Measurements from ENCODE around the gene TMTC1. TPM values are rescaled to one million over a fixed set of nuclear protein-coding genes. Genes with fewer than 3 reads are reported as not detected.

Gene TMTC1
- total RNA-seq, 2 experiments from 2014 or later: not detected

DNA sequence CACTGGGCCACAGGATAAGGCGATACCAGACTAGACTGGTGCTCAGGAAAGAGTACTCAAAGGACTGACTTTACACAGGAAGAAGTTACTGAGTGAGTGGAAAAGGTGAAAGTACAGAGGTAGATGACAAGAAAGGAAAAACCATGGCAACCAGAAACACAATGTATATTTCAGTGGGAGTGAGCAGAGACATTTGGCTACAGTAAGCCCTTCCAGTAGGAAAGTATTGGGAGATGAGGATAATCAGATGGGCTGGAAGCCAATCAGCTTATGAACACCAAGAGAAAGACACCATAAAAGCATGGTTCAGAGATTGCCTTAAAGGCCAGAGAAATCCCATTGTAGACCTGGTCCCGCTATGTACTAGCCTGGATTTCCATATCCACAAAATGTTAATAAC is 51.6 kb downstream of the TMTC1 start:
- H3K9me3 Mint-ChIP-seq: no peaks in the 10 kb centered on the region
- TF ChIP-seq, protein P1, sequence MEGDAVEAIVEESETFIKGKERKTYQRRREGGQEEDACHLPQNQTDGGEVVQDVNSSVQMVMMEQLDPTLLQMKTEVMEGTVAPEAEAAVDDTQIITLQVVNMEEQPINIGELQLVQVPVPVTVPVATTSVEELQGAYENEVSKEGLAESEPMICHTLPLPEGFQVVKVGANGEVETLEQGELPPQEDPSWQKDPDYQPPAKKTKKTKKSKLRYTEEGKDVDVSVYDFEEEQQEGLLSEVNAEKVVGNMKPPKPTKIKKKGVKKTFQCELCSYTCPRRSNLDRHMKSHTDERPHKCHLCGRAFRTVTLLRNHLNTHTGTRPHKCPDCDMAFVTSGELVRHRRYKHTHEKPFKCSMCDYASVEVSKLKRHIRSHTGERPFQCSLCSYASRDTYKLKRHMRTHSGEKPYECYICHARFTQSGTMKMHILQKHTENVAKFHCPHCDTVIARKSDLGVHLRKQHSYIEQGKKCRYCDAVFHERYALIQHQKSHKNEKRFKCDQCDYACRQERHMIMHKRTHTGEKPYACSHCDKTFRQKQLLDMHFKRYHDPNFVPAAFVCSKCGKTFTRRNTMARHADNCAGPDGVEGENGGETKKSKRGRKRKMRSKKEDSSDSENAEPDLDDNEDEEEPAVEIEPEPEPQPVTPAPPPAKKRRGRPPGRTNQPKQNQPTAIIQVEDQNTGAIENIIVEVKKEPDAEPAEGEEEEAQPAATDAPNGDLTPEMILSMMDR (IDR thresholded peaks at IDR 0.05): no peak
- ATAC-seq: no peak
- CTCF ChIA-PET: no interaction called here
- no peaks in the 10 kb centered on the region for H3K36me3 Mint-ChIP-seq (ENCODE audit: low read depth)
- no peaks in the 10 kb centered on the region for H3K4me1 Mint-ChIP-seq (ENCODE audit: low read depth)
- intact Hi-C loops (cut with micrococcal nuclease): no loop called here
- H3K4me3 Mint-ChIP-seq: no peak overlapping the region
- no peak for DNase-seq
- H3K27me3 Mint-ChIP-seq: peaks cover 2% of the 10 kb centered on the region
- H3K27ac Mint-ChIP-seq: no peak overlapping the region
- POLR2A ChIA-PET: no interaction called here

DNA sequence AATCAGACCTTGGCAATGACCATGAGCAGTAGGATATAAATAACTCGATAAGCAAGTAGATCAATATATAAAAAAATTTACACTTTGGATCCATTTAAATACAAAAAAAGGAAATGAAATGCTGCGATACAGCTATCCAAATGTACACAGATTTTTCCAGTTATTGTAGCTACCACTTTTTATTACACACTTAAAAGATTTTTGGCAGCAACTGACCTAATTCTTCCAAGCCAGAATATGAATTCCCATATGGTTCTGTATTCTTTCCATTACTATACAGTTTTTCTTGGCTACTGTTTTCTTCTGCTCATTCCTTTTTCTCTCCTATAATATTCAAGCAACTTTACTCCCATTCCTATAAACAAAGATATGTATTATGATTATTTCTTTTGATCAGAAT is 52.2 kb downstream of the TMTC1 start:
- TF ChIP-seq, protein P1 (IDR thresholded peaks at IDR 0.05): no peak
- ATAC-seq: no peak
- Mint-ChIP-seq H3K9me3 (no peaks in the 10 kb centered on the region), H3K27ac (no peak overlapping the region), H3K36me3 (ENCODE audit: low read depth) (no peaks in the 10 kb centered on the region), H3K4me3 (no peak overlapping the region), H3K27me3 (peaks cover 2% of the 10 kb centered on the region), H3K4me1 (ENCODE audit: low read depth) (no peaks in the 10 kb centered on the region)
- DNase-seq: no peak
- ChIA-PET POLR2A (no interaction called here), CTCF (no interaction called here)
- intact Hi-C loops (cut with micrococcal nuclease): no loop called here

DNA sequence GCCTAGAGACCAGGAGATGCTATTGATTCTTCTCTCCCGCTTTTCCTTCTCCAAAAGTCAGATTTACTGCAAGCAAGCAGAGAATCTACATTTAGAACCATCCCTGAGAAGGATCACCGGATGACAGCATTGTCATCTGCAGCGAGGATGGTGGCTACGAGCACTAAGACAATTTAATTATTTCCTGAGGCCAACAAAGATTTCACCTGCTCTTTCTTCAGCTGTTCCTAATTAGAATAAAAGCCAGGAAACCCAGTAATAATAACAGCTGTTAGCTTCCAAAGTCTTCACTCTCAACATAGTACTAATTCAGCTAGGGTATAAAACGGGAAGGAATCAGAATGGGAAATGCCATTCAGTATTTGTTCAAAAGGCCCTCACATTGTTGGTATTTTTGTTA is 53.3 kb downstream of the TMTC1 start:
- Mint-ChIP-seq H3K9me3 (no peaks in the 10 kb centered on the region), H3K27me3 (peaks cover 2% of the 10 kb centered on the region), H3K36me3 (ENCODE audit: low read depth) (no peaks in the 10 kb centered on the region), H3K27ac (no peak overlapping the region), H3K4me1 (ENCODE audit: low read depth) (no peaks in the 10 kb centered on the region), H3K4me3 (no peak overlapping the region)
- CTCF ChIA-PET: no interaction called here
- TF ChIP-seq, protein P1 (IDR thresholded peaks at IDR 0.05): no peak
- ATAC-seq: no peak
- POLR2A ChIA-PET: no interaction called here
- DNase-seq: no peak
- intact Hi-C loops (cut with micrococcal nuclease): no loop called here

DNA sequence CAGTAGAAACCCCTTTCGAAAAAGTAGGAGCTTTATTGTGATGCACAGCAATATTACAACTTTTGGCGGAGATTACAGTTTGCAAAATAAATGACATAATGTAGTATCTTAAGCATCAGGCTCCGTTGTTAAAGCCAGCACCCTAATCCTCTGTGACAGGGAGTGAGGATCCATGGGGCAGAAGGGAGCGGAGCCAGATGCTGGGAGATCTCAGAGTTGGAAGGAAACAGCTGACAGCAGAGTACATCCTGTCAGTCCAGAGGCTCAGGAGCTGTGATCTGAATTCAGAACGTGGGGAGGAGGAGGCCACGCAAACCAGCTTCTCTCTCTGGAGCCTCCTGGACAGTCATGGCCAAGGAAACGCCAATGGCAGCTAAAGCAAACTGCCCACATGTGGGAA is 55.7 kb downstream of the TMTC1 start:
- H3K27ac Mint-ChIP-seq: no peak overlapping the region
- no peak for ATAC-seq
- intact Hi-C loops (cut with micrococcal nuclease): no loop called here
- H3K4me3 Mint-ChIP-seq: no peak overlapping the region
- DNase-seq: no peak
- H3K36me3 Mint-ChIP-seq (ENCODE audit: low read depth): no peaks in the 10 kb centered on the region
- H3K4me1 Mint-ChIP-seq (ENCODE audit: low read depth): no peaks in the 10 kb centered on the region
- CTCF ChIA-PET: no interaction called here
- peaks cover 2% of the 10 kb centered on the region for H3K27me3 Mint-ChIP-seq
- H3K9me3 Mint-ChIP-seq: no peaks in the 10 kb centered on the region
- POLR2A ChIA-PET: no interaction called here
- TF ChIP-seq, protein P1 (IDR thresholded peaks at IDR 0.05): no peak

DNA sequence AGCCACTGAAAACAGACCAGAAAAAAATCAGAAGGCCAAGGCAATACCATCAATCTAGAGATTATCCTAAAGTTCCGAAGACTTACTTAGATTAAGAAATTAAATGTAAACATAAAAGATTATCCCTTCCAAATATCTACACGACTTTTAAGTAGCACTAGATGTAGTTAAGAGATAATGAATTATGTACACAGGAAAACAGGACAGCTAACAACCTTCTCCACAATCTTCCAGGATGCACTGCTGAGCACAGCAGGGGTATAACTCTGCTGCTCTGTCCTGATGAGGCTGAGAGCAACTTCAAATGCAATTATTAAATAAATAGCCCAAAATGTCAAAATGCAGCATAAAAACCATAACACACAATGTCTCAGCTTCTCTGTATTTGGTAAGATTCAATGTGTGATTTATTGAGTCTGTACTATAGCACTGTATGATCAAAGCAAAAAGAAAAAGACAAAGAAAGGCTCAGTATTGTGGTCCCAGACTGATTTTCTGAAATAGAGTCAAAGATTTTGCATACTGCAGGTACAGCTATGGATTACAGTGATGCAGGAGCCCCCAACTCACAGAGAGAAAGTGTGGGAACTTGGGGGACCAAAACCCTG is 56.9 kb downstream of the TMTC1 start:
- no peak overlapping the region for H3K4me3 Mint-ChIP-seq
- H3K27ac Mint-ChIP-seq: no peak overlapping the region
- no peaks in the 10 kb centered on the region for H3K4me1 Mint-ChIP-seq (ENCODE audit: low read depth)
- ChIA-PET POLR2A (no interaction called here), CTCF (no interaction called here)
- intact Hi-C loops (cut with micrococcal nuclease): no loop called here
- H3K9me3 Mint-ChIP-seq: no peaks in the 10 kb centered on the region
- ATAC-seq (no peak), DNase-seq (no peak)
- no peaks in the 10 kb centered on the region for H3K36me3 Mint-ChIP-seq (ENCODE audit: low read depth)
- TF ChIP-seq, protein P1 (IDR thresholded peaks at IDR 0.05): no peak
- H3K27me3 Mint-ChIP-seq: peaks cover 2% of the 10 kb centered on the region
